ENCODE data around the gene ERBB4. TPM values are rescaled to one million over a fixed set of nuclear protein-coding genes. Genes with fewer than 3 reads are reported as not detected.

The ERBB4 gene
- total RNA-seq, 1 donor from 2014 or later: 1.2 TPM

- H3K4me1 ChIP-seq (ENCODE audit: insufficient read depth, low read length): no peaks in the 10 kb centered on the region
- H3K79me2 ChIP-seq (ENCODE audit: insufficient read depth, low read length): no peaks in the 10 kb centered on the region
- Mint-ChIP-seq H3K4me1 (ENCODE audit: low read depth, unreplicated experiment) (no peaks in the 10 kb centered on the region), H3K36me3 (ENCODE audit: low read depth, unreplicated experiment) (no peaks in the 10 kb centered on the region), H3K27me3 (ENCODE audit: low read depth, unreplicated experiment) (no peaks in the 10 kb centered on the region), H3K27ac (ENCODE audit: unreplicated experiment) (no peak overlapping the region), H3K9me3 (ENCODE audit: unreplicated experiment) (peaks cover 1% of the 10 kb centered on the region), H3K4me3 (ENCODE audit: unreplicated experiment) (no peak overlapping the region)
- H3K36me3 ChIP-seq (ENCODE audit: insufficient read depth, low read length): no peaks in the 10 kb centered on the region
- no peaks in the 10 kb centered on the region for H4K20me1 ChIP-seq (ENCODE audit: insufficient read depth, low read length)
- TF ChIP-seq CTCF (IDR thresholded peaks at IDR 0.05; ENCODE audit: insufficient read depth, low read depth, low read length) (no peak), EZH2 (IDR thresholded peaks at IDR 0.05; ENCODE audit: insufficient read depth, low read length) (no peak)
- H3K9ac ChIP-seq (ENCODE audit: low read length): no peak overlapping the region
- no peak overlapping the region for H2AFZ ChIP-seq (ENCODE audit: low read depth, low read length)
- H3K27ac ChIP-seq (ENCODE audit: low read depth, low read length): no peak overlapping the region
- DNase-seq (ENCODE audit: low read depth) (no peak), FAIRE-seq (no peak)
- no peak overlapping the region for H3K4me3 ChIP-seq (ENCODE audit: insufficient read depth, low read depth, low read length)
- H3K4me2 ChIP-seq (ENCODE audit: low read length): no peak overlapping the region
- H3K9me3 ChIP-seq (ENCODE audit: insufficient read depth, low read depth, low read length): no peaks in the 10 kb centered on the region
- H3K27me3 ChIP-seq (ENCODE audit: insufficient read depth, low read length): no peaks in the 10 kb centered on the region
Observed at GRCh38 chr2:211751848-211752247, 786.8 kb downstream of the ERBB4 start.

- H3K27ac Mint-ChIP-seq (ENCODE audit: unreplicated experiment): no peak overlapping the region
- Histone ChIP-seq H3K4me1 (ENCODE audit: insufficient read depth, low read length) (no peaks in the 10 kb centered on the region), H3K9me3 (ENCODE audit: insufficient read depth, low read depth, low read length) (no peaks in the 10 kb centered on the region), H4K20me1 (ENCODE audit: insufficient read depth, low read length) (no peaks in the 10 kb centered on the region), H2AFZ (ENCODE audit: low read depth, low read length) (no peak overlapping the region), H3K4me2 (ENCODE audit: low read length) (no peak overlapping the region), H3K27me3 (ENCODE audit: insufficient read depth, low read length) (no peaks in the 10 kb centered on the region), H3K36me3 (ENCODE audit: insufficient read depth, low read length) (no peaks in the 10 kb centered on the region), H3K79me2 (ENCODE audit: insufficient read depth, low read length) (no peaks in the 10 kb centered on the region), H3K9ac (ENCODE audit: low read length) (no peak overlapping the region), H3K4me3 (ENCODE audit: insufficient read depth, low read depth, low read length) (no peak overlapping the region), H3K27ac (ENCODE audit: low read depth, low read length) (no peak overlapping the region)
- FAIRE-seq (no peak), DNase-seq (ENCODE audit: low read depth) (no peak)
- peaks cover 3% of the 10 kb centered on the region for H3K4me1 Mint-ChIP-seq (ENCODE audit: low read depth, unreplicated experiment)
- no peak overlapping the region for H3K4me3 Mint-ChIP-seq (ENCODE audit: unreplicated experiment)
- H3K36me3 Mint-ChIP-seq (ENCODE audit: low read depth, unreplicated experiment): no peaks in the 10 kb centered on the region
- H3K9me3 Mint-ChIP-seq (ENCODE audit: unreplicated experiment): peaks cover 2% of the 10 kb centered on the region
- TF ChIP-seq EZH2 (IDR thresholded peaks at IDR 0.05; ENCODE audit: insufficient read depth, low read length): no peak
- no peak for TF ChIP-seq CTCF (IDR thresholded peaks at IDR 0.05; ENCODE audit: insufficient read depth, low read depth, low read length)
- H3K27me3 Mint-ChIP-seq (ENCODE audit: low read depth, unreplicated experiment): no peaks in the 10 kb centered on the region
Observed at GRCh38 chr2:211748339-211748738, 790.3 kb downstream of the ERBB4 start.

- peaks cover 2% of the 10 kb centered on the region for H3K9me3 Mint-ChIP-seq (ENCODE audit: unreplicated experiment)
- Histone ChIP-seq H3K36me3 (ENCODE audit: insufficient read depth, low read length) (no peaks in the 10 kb centered on the region), H3K27me3 (ENCODE audit: insufficient read depth, low read length) (no peaks in the 10 kb centered on the region), H3K4me3 (ENCODE audit: insufficient read depth, low read depth, low read length) (no peak overlapping the region), H2AFZ (ENCODE audit: low read depth, low read length) (no peak overlapping the region), H3K9ac (ENCODE audit: low read length) (no peak overlapping the region), H3K79me2 (ENCODE audit: insufficient read depth, low read length) (no peaks in the 10 kb centered on the region), H4K20me1 (ENCODE audit: insufficient read depth, low read length) (no peaks in the 10 kb centered on the region), H3K9me3 (ENCODE audit: insufficient read depth, low read depth, low read length) (no peaks in the 10 kb centered on the region), H3K27ac (ENCODE audit: low read depth, low read length) (no peak overlapping the region), H3K4me1 (ENCODE audit: insufficient read depth, low read length) (no peaks in the 10 kb centered on the region), H3K4me2 (ENCODE audit: low read length) (no peak overlapping the region)
- no peaks in the 10 kb centered on the region for H3K36me3 Mint-ChIP-seq (ENCODE audit: low read depth, unreplicated experiment)
- H3K27ac Mint-ChIP-seq (ENCODE audit: unreplicated experiment): no peak overlapping the region
- peaks cover 6% of the 10 kb centered on the region for H3K4me1 Mint-ChIP-seq (ENCODE audit: low read depth, unreplicated experiment)
- TF ChIP-seq EZH2 (IDR thresholded peaks at IDR 0.05; ENCODE audit: insufficient read depth, low read length): no peak
- peak; percentile 89 for TF ChIP-seq CTCF (IDR thresholded peaks at IDR 0.05; ENCODE audit: insufficient read depth, low read depth, low read length)
- DNase-seq (ENCODE audit: low read depth): peak; percentile 34
- no peak for FAIRE-seq
- no peak overlapping the region for H3K4me3 Mint-ChIP-seq (ENCODE audit: unreplicated experiment)
- H3K27me3 Mint-ChIP-seq (ENCODE audit: low read depth, unreplicated experiment): no peaks in the 10 kb centered on the region
Observed at GRCh38 chr2:211745295-211746097, 793.1 kb downstream of the ERBB4 start.

All from astrocyte (in vitro differentiated cells and primary cell).